Ureter (tissue), 1 donor: ENCODE data around the gene GTF2E1. TPM values are rescaled to one million over a fixed set of nuclear protein-coding genes. Genes with fewer than 3 reads are reported as not detected.
"Not testable (repeated sequence)": the region's sequence is repeated elsewhere in the genome, so short reads cannot be mapped to it uniquely, and the experiment has no call there.

Experiments
- DNase-seq: peaks from one replicate; pipeline ENCODE4 v3.0.0-alpha.2; 2020; ENCODE audit warnings: low spot score
- total RNA-seq: library from RNA; stranded (reverse); gene quantifications from one replicate; pipeline ENCODE4 v1.2.4, GENCODE V29; 2023
- donor health status: DM: yes; HTN: yes; CAD: no.

Gene GTF2E1
- total RNA-seq, 1 donor from 2014 or later, result 20.2 TPM

DNA sequence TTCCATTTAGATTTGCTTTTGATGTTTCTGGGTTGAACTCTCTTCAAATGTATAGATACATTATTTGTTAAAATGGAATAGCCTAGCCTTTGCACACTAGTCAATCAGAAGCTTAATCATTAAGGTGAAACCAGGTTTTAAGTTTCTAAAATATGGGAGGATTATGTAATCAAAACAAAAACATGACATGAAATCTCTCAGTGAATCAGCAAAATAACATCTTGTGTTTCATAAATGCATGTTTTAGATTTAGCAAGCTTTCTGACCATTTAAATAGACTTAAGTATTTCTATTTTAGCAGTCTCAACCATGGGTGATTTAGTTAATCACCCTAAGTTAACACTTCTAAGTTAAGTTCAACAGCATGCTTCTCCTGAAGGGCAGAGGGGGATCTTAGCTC, 11.3 kb downstream of the GTF2E1 start:
- no peak for DNase-seq

- no peak for DNase-seq
These were observed 13.5 kb downstream of the GTF2E1 start for GRCh38 chr3:120756061-120756460.

GRCh38 chr3:120758551-120758950, 16.0 kb downstream of the GTF2E1 start:
- not testable (repeated sequence) for DNase-seq

DNA sequence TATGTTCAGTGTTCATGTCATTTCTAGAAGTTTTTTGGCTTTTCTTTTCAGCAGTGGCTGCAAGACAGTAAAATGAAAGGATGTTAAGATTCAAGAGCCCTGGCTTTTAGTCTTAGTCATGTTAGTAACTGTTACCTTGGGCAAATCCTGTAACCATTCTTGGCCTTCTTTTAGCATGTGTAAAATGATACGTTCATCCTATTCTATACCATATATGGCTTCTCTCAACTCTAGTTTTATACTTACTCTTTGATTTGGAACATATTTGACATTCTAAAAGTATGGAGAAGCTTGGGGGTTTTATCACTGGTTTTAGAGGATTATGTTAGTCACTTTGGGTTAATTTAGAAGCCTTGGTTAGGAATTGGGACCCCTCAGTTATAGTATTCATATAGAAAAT, 20.1 kb downstream of the GTF2E1 start:
- DNase-seq, result no peak

GRCh38 chr3:120763601-120764000, 21.1 kb downstream of the GTF2E1 start:
- DNase-seq, result no peak

DNA sequence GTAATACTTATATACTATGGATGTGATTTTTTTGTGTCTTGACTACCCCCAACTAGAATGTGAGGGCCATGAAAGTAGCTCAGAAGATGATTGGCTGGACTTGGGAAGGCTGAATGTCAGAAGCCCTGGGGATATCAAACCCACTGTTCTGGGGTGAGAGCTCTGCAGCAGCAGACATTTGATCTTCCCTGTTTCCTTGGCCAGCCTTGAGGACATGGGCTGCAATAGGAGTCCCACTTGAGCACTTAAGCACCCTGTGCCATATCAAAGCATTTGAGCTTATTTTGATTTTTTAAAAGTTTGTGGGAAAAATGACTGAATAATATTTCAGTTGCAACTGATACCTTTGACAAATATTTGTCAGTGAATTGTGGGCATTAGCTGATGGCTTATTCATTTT, 21.7 kb downstream of the GTF2E1 start:
- DNase-seq, result no peak

GRCh38 chr3:120765830-120766493, 23.4 kb downstream of the GTF2E1 start:
- no peak for DNase-seq

DNA sequence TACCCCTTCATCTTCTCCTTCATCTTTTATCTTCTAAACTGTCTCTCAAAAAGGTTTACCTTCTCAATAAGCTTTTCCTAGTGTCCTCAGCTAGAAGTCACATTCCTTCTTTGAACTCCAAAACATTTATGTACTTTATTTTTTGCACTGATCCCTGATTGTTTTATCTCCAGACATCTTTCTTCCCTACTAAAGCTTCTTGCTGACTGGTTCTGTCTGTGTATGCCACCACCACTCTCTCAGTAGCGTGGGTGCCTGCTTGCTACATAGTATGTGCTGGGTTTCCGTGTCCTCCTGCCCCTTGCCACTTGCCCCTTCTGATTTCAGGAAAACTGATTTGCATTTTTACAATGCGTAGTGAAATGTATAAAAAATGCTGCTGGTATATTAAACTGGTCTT, 24.0 kb downstream of the GTF2E1 start:
- no peak for DNase-seq

DNA sequence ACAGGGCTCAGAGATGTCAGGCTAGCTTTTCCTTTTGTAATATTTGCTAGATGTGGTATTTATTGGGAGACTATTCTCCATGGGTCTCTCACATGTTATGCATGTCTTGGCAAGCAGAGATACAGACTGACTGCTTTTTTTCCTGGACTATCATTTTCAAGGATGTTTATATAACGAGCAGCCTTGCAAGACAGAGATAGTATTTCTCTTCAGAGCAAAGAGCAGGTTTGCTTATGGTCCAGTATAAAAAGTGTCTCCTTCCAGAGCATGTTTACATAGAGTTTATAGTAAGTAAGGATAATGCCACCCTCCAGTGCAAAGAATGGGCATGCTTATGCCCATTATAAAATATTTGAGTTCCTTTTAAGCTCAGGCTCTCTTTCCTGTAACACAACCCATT, 24.6 kb downstream of the GTF2E1 start:
- DNase-seq, result no peak

DNA sequence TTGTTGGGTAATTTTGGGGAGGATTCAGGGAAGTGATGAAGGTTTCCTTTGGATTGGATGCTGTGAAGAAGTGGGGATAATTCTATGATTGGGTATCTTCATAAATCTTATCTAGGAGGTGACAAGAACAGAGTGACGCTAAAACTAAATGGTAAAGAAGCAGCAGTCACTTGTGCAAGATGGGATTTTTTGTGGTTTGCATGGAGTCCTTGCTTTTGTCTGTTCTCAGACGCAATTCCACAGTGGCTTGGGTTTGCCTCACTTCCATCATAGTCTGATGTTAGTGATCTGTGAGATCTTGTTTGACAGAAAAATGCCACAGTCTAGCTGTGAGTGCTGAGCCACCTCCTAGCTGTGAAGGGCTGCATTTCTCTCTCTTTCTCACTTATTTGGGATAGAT, 26.9 kb downstream of the GTF2E1 start:
- no peak for DNase-seq

- no peak for DNase-seq
These were observed 28.3 kb downstream of the GTF2E1 start for GRCh38 chr3:120770891-120771290.

- no peak for DNase-seq
These were observed 29.5 kb downstream of the GTF2E1 start for GRCh38 chr3:120772081-120772480.

- DNase-seq, result no peak
These were observed 31.4 kb downstream of the GTF2E1 start for GRCh38 chr3:120773932-120774331.

DNA sequence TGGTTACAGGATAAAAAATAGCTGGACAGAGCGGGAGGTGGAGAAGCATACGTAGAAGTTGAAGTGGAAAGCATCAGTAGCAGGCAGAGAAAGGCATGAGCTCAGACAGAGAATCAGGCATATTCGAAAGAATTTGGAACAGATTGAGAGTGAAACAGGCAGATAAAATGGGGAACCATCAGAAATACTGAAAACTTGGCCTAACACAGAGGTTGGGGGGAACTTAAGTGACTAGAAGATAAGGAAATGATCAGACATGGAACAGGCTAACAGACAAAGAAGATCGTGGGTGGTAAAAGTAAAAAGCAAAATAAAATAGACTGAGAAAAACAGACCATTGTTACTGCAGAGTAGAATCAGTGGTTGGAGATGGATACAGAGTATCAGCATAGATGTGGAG, 32.9 kb downstream of the GTF2E1 start:
- no peak for DNase-seq

GRCh38 chr3:120778776-120779175, 36.2 kb downstream of the GTF2E1 start:
- DNase-seq, result no peak

GRCh38 chr3:120780977-120781376, 38.4 kb downstream of the GTF2E1 start:
- no peak for DNase-seq

DNA sequence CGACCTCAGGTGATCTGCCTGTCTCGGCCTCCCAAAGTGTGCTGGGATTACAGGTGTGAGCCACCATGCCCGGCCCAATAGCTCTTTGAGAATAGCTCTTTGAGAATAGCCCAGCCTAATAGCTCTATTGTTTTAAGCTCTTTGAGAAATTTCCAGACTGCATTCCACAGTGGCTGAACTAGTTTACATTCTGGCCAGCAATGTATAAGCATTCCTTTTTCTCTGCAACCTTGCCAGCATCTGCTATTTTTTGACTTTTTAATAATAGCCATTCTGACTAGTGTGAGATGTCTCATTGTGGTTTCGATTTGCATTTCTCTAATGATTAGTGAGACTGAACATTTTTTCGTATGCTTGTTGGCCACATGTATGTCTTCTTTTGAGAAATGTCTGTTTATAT, 43.3 kb downstream of the GTF2E1 start:
- DNase-seq, result not testable (repeated sequence)

- DNase-seq, result no peak
These were observed 48.5 kb downstream of the GTF2E1 start for GRCh38 chr3:120791010-120791409.

GRCh38 chr3:120791913-120792312, 49.4 kb downstream of the GTF2E1 start:
- no peak for DNase-seq

DNA sequence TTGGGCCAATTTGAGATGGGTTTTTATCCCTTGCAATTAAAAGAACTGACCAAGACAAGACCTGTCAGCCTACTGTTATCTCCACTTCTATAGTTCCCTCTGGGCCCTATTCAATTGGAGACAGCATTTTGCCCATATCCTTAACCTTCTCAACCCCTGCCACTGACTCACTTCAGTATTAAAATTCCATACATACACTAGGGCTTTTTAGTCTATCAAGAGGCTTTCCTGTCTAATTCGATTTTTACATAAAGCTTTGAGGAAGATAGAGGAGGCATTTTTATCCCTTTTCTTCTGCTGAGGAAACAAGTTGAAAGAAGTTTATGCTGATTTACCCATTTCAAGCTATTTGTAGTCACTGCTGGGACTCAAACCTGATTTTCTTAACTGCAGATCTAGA, 51.1 kb downstream of the GTF2E1 start:
- no peak for DNase-seq

GRCh38 chr3:120795017-120795648, 52.6 kb downstream of the GTF2E1 start:
- DNase-seq, result peak; percentile 73

GRCh38 chr3:120795959-120796358, 53.4 kb downstream of the GTF2E1 start:
- no peak for DNase-seq

DNA sequence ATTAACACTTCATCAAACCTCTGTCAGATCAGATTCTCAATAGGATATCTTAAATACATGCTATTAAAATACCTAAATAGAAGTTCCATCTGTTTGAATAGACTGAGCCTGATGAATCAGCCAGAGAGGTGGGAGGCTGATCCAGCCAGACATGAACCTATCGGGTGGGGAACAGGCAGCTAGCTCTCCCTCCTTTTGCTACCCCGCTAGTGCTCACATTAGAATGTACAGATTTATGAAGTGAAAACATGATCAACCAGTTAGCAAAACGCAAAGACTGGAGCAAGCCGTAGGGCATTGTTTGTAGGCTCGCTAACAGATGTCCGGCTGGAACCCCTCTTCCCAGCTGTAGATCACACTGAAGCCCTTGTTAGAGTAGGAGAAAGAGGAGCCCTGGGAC, 54.4 kb downstream of the GTF2E1 start:
- DNase-seq, result no peak

DNA sequence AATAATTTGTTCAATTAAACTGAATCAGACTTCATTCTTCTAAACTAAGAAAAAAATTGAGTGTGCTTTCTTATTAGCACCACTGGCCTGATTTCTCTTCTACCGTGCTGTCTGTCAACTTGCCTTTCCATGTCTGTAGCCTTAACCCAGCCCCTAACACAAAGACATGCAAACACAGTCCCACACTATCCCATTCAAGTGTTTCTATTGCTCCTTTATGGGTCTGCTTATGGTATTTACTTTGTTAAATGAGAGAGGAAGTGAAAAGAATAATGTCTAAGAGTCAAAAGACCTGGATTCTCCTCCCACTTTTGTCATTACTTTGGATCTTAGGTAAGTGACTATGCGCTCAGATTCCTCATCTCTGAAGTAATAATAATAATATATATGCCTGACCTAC, 55.3 kb downstream of the GTF2E1 start:
- DNase-seq, result no peak
